Cerebellar cortex (tissue), 1 donor: ENCODE measurements around the gene RHEBL1.

Source experiments
- DNase-seq: peaks from one replicate; pipeline ENCODE4 v3.0.0-alpha.2; 2015; ENCODE audit warnings: low spot score

Gene RHEBL1

GRCh38 chr12:49019443-49020324, 50.1 kb downstream of the RHEBL1 start:
- peak; percentile 46 for DNase-seq

GRCh38 chr12:49019120-49019430, 50.7 kb downstream of the RHEBL1 start:
- DNase-seq = no peak

- peak; percentile 97 for DNase-seq
Observed at GRCh38 chr12:49018261-49019119, 51.3 kb downstream of the RHEBL1 start, which contains the start of gene PRKAG1. TSS of gene PRKAG1 (minus strand) at chr12:49018776. CDS start at chr12:49018740, 36 bp downstream.

GRCh38 chr12:49017891-49018260, 51.9 kb downstream of the RHEBL1 start:
- DNase-seq = no peak

- DNase-seq = no peak
Observed at GRCh38 chr12:49015196-49015595, 54.6 kb downstream of the RHEBL1 start.
